K562 (cell line): ENCODE results near the gene SPHK2. TPM values are rescaled to one million over a fixed set of nuclear protein-coding genes. Genes with fewer than 3 reads are reported as not detected.

Source experiments
- CBX1 ChIP-seq: sonication (generic); IDR thresholded peaks from 2 replicates; pipeline ENCODE4 v1.6.1; 2016; ENCODE audit warnings: antibody characterized with exemption, low read depth, mild to moderate bottlenecking
- CEBPB ChIP-seq: fragments of 450-650 bp; IDR thresholded peaks from 2 replicates; pipeline ENCODE4 v1.6.1; 2016; ENCODE audit warnings: missing genetic modification characterization, missing compliant biosample characterization
- CHD4 ChIP-seq: fragments of 200-600 bp; sonication (generic); IDR thresholded peaks from 3 replicates; pipeline ENCODE4 v1.6.1; 2012; ENCODE audit warnings: low read depth, mild to moderate bottlenecking, mixed read lengths, low read length, inconsistent platforms; ENCODE audit not compliant: insufficient read depth, insufficient replicate concordance, poor library complexity, severe bottlenecking
- CLOCK ChIP-seq: fragments of 250-450 bp; sonication (Bioruptor Pico); IDR thresholded peaks from 2 replicates; pipeline ENCODE4 v1.4.0; 2020; ENCODE audit warnings: mild to moderate bottlenecking, moderate library complexity, borderline replicate concordance
- CREM ChIP-seq: IDR thresholded peaks from 2 replicates; pipeline ENCODE4 v1.6.1; 2014; ENCODE audit warnings: antibody characterized with exemption, low read depth
- CTBP1 ChIP-seq: fragments of 450-650 bp; IDR thresholded peaks from 2 replicates; pipeline ENCODE4 v1.6.1; 2016; ENCODE audit warnings: borderline replicate concordance
- EP400 ChIP-seq: fragments of 450-650 bp; IDR thresholded peaks from 2 replicates; pipeline ENCODE4 v1.6.1; 2017; ENCODE audit warnings: antibody characterized with exemption, mild to moderate bottlenecking, moderate library complexity
- FOXK1 ChIP-seq: sonication (generic); formaldehyde crosslinking; IDR thresholded peaks from 2 replicates; pipeline ENCODE4 v1.8.0; 2022; ENCODE audit warnings: missing genetic modification reagents, mild to moderate bottlenecking, borderline replicate concordance
- ILK ChIP-seq: fragments of 450-650 bp; IDR thresholded peaks from 2 replicates; pipeline ENCODE4 v1.6.1; 2016; ENCODE audit warnings: missing genetic modification characterization, low read depth, mild to moderate bottlenecking, missing compliant biosample characterization, moderate library complexity, borderline replicate concordance
- JUND ChIP-seq, 2 experiments: IDR thresholded peaks; 2 replicates in 1 of 2; 3 replicates in 1 of 2; pipeline ENCODE4 v1.6.1; 2011; ENCODE audit warnings: borderline replicate concordance in 2 of 2, low read depth in 2 of 2, low read length in 2 of 2, improper control_type of control experiment in 1 of 2, missing biosample characterization in 1 of 2, missing genetic modification characterization in 1 of 2, missing genetic modification reagents in 1 of 2
- KHSRP ChIP-seq: fragments of 450-650 bp; IDR thresholded peaks from 2 replicates; pipeline ENCODE4 v1.6.1; 2017
- MBD2 ChIP-seq: sonication (generic); IDR thresholded peaks from 2 replicates; pipeline ENCODE4 v1.6.1; 2016; ENCODE audit warnings: low read depth, borderline replicate concordance
- MCM2 ChIP-seq: fragments of 450-650 bp; IDR thresholded peaks from 2 replicates; pipeline ENCODE4 v1.6.1; 2017; ENCODE audit warnings: low read depth, mild to moderate bottlenecking
- MED1 ChIP-seq: sonication (generic); formaldehyde crosslinking; IDR thresholded peaks from 2 replicates; pipeline ENCODE4 v1.8.1; 2023; ENCODE audit warnings: missing genetic modification reagents, borderline replicate concordance
- MEF2A ChIP-seq: IDR thresholded peaks from 2 replicates; pipeline ENCODE4 v1.6.1; 2011; ENCODE audit warnings: low read depth, mild to moderate bottlenecking, low read length, moderate library complexity; ENCODE audit not compliant: control insufficient read depth
- NELFE ChIP-seq: IDR thresholded peaks from 2 replicates; pipeline ENCODE4 v1.6.1; 2011; ENCODE audit warnings: mild to moderate bottlenecking; ENCODE audit not compliant: insufficient read depth, insufficient read length
- NEUROD1 ChIP-seq: fragments of 150-350 bp; IDR thresholded peaks from 2 replicates; pipeline ENCODE4 v1.6.1; 2014; ENCODE audit warnings: borderline replicate concordance, low read length, low read depth; ENCODE audit not compliant: partially characterized antibody
- NFATC3 ChIP-seq: fragments of 450-650 bp; IDR thresholded peaks from 2 replicates; pipeline ENCODE4 v1.6.1; 2017; ENCODE audit warnings: mild to moderate bottlenecking
- POLR3G ChIP-seq: IDR thresholded peaks from 2 replicates; pipeline ENCODE4 v1.6.1; 2011; ENCODE audit not compliant: insufficient read length, insufficient replicate concordance; ENCODE audit errors: extremely low read depth
- POU5F1 ChIP-seq: fragments of 150-350 bp; IDR thresholded peaks from 2 replicates; pipeline ENCODE4 v1.6.1; 2014; ENCODE audit warnings: borderline replicate concordance, low read length, low read depth, mild to moderate bottlenecking; ENCODE audit not compliant: partially characterized antibody
- TARDBP ChIP-seq: fragments of 450-650 bp; IDR thresholded peaks from 2 replicates; pipeline ENCODE4 v1.6.1; 2016
- TBL1XR1 ChIP-seq, 2 experiments: IDR thresholded peaks; 2 replicates each; pipeline ENCODE4 v1.6.1; 2012; ENCODE audit warnings: improper control_type of control experiment in 2 of 2, low read length in 2 of 2, mild to moderate bottlenecking in 1 of 2
- TCF7L2 ChIP-seq: fragments of 150-350 bp; IDR thresholded peaks from 2 replicates; pipeline ENCODE4 v1.6.1; 2016; ENCODE audit warnings: low read depth, mild to moderate bottlenecking, low read length, moderate library complexity
- ZBTB43 ChIP-seq: sonication (generic); formaldehyde crosslinking; IDR thresholded peaks from 2 replicates; pipeline ENCODE4 v1.8.0; 2023; ENCODE audit warnings: mild to moderate bottlenecking, missing genetic modification reagents
- ZFP36 ChIP-seq: fragments of 150-350 bp; IDR thresholded peaks from 2 replicates; pipeline ENCODE4 v1.6.1; 2018; ENCODE audit warnings: low read length, low read depth; ENCODE audit not compliant: partially characterized antibody
- ZNF696 ChIP-seq: fragments of 250-450 bp; sonication (Bioruptor Pico); conservative IDR thresholded peaks from 2 replicates; pipeline ENCODE4 v1.4.0; 2020; ENCODE audit warnings: mild to moderate bottlenecking, moderate library complexity
- ZNF75A ChIP-seq: fragments of 450-650 bp; formaldehyde crosslinking; IDR thresholded peaks from 2 replicates; pipeline ENCODE4 v1.4.0; 2020; ENCODE audit warnings: mild to moderate bottlenecking
- polyA plus RNA-seq, 8 experiments: library from polyadenylated mRNA; depleted of rRNA in 4 of 8; stranded (reverse) in 5 of 8; unstranded in 3 of 8; fragments of >200 nt; fragmentation: Nextera tagmentation in 2 of 8; fragmentation: Illumina TruSeq in 1 of 8; extraction: Ambion mirVana in 2 of 8; extraction: Trizol in 1 of 8; gene quantifications; 2 replicates each; pipeline versions ENCODE4 v1.2.1 to v1.2.3, GENCODE V29; 2011 to 2014; ENCODE audit warnings: inconsistent platforms in 1 of 8, missing spikeins in 1 of 8
- total RNA-seq, 7 experiments: library from RNA; depleted of rRNA in 6 of 7; stranded (reverse); fragments of >200 nt in 6 of 7; fragmentation: Illumina TruSeq in 2 of 7; extraction: Trizol in 2 of 7; gene quantifications; 2 replicates each; pipeline versions ENCODE4 v1.2.1 to v1.2.3, GENCODE V29; 2011 to 2021; ENCODE audit warnings: low replicate concordance in 1 of 7

SPHK2 gene
- total and polyA plus RNA-seq, 9 of the 15 experiments (the other 6 are each of a cell fraction or from before 2014, with no cell fraction given) = 0.10 to 15.2 (median 2.9) TPM

- TF ChIP-seq TCF7L2 (no peak), POU5F1 (no peak), NEUROD1 (no peak), KHSRP (peak; percentile 83), EP400 (no peak), TBL1XR1 (IDR thresholded peaks at IDR 0.05; ENCODE audit: low read length in 2 of 2) (no peak), CREM (peak; percentile 90), ZFP36 (no peak), NFATC3 (no peak), POLR3G (no peak), CHD4 (no peak), ZNF75A (no peak), FOXK1 (0 out of 2 replicates have a peak, but pooled peaks have one; percentile 20), JUND (IDR thresholded peaks at IDR 0.05; ENCODE audit: borderline replicate concordance, low read depth, low read length) (peak; percentile 71), JUND (tag; IDR thresholded peaks at IDR 0.05; ENCODE audit: borderline replicate concordance, low read depth, low read length) (peak; percentile 49; the same call in 2 of the 3 replicates), ZBTB43 (CRISPR knock-in tag) (no peak), MEF2A (no peak), ZNF696 (CRISPR knock-in tag) (no peak), NELFE (no peak), CBX1 (no peak; the same call in 1 of the 2 replicates), TARDBP (no peak), ILK (tag) (no peak), MED1 (CRISPR knock-in tag) (no peak), MCM2 (no peak), CLOCK (CRISPR knock-in tag) (no peak), MBD2 (no peak), CTBP1 (peak; percentile 7; the same call in 1 of the 2 replicates), CEBPB (tag) (no peak)
Observed at GRCh38 chr19:48638831-48639381, 19.6 kb downstream of the SPHK2 start (continued).
